ENCODE measurements around the gene TCEA2. TPM values are rescaled to one million over a fixed set of nuclear protein-coding genes. Genes with fewer than 3 reads are reported as not detected.

TCEA2 gene
- total and polyA plus RNA-seq, 9 of the 15 experiments (the other 6 are each of a cell fraction or from before 2014, with no cell fraction given), result 1.4 to 28.7 (median 5.4) TPM

GRCh38 chr20:64037498-64038213 is 25.3 kb upstream of the TCEA2 start (continued):
- TF ChIP-seq GMEB1 (CRISPR knock-in tag; IDR thresholded peaks at IDR 0.05) (no peak), POLR2AphosphoS5 (IDR thresholded peaks at IDR 0.05; ENCODE audit: control insufficient read depth, insufficient read depth, low read depth, low read length) (no peak), ASH1L (IDR thresholded peaks at IDR 0.05; ENCODE audit: borderline replicate concordance, low read depth, partially characterized antibody) (no peak), NR0B1 (IDR thresholded peaks at IDR 0.05; ENCODE audit: partially characterized antibody) (no peak), CBX2 (IDR thresholded peaks at IDR 0.05; ENCODE audit: insufficient read depth, low read length, poor library complexity, severe bottlenecking) (no peak), POLR2B (IDR thresholded peaks at IDR 0.05; ENCODE audit: low read depth, partially characterized antibody) (no peak), E2F3 (CRISPR knock-in tag; IDR thresholded peaks at IDR 0.05) (no peak), POLR2A (conservative IDR thresholded peaks at IDR 0.05) (no peak), ZNF3 (CRISPR knock-in tag; IDR thresholded peaks at IDR 0.05) (no peak), RAD21 (CRISPR knock-in tag; conservative IDR thresholded peaks at IDR 0.05 in 1 of 2, IDR thresholded peaks at IDR 0.05 in 1 of 2) (no peak), RBM14 (IDR thresholded peaks at IDR 0.05; ENCODE audit: borderline replicate concordance, insufficient read depth, low read depth, low read length) (0 out of 2 replicates have a peak, but pooled peaks have one; percentile 8), ETV1 (tag; conservative IDR thresholded peaks at IDR 0.05; ENCODE audit: low read depth) (no peak), LEF1 (IDR thresholded peaks at IDR 0.05) (no peak), TCF3 (CRISPR knock-in tag; IDR thresholded peaks at IDR 0.05) (no peak), FOXA1 (IDR thresholded peaks at IDR 0.05; ENCODE audit: borderline replicate concordance) (no peak), SRF (CRISPR knock-in tag; IDR thresholded peaks at IDR 0.05) (no peak), NCOA6 (IDR thresholded peaks at IDR 0.05) (peak; percentile 51; the same call in 1 of the 2 replicates), HMG20A (CRISPR knock-in tag; conservative IDR thresholded peaks at IDR 0.05) (no peak), NR2F6 (CRISPR knock-in tag; IDR thresholded peaks at IDR 0.05) (no peak), PCBP1 (IDR thresholded peaks at IDR 0.05; ENCODE audit: low read depth, low read length, poor library complexity, severe bottlenecking) (peak; percentile 42)
